Measurements from ENCODE around the gene THSD4.
"Not testable (repeated sequence)": the region's sequence is repeated elsewhere in the genome, so short reads cannot be mapped to it uniquely, and the experiment has no call there.

The THSD4 gene

DNA sequence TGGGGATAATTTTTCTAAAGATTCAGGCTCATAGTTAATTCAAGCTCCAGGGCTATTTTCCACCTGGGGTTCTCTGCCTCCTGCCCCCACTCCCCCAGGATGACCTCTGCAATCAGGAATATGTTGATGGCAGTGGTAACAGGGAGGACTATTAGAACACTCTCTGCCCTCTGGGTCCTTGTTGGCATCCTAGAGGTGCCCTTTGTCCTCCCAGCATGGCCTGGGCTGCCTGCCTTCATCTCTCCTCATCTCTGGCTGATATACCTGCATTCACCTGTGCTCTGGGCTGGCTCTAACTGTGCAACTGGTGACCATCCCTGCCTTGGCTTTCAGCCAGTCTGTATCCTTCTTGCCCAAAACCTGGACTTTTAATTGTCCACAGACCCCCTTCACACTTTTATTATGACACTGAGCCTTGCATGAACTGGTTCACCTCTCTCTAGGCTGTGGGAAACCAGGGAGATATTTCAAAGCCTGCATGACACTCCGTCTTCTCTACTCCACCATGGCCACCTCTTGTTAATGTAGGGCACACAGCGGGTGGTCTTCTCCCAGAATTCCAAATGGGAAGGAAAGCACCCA, 199.8 kb downstream of the THSD4 start:
- H3K27me3 ChIP-seq (ENCODE audit: insufficient read depth, low read length): no peaks in the 10 kb centered on the region
- H3K27ac ChIP-seq (ENCODE audit: low read depth, low read length, poor library complexity, severe bottlenecking): no peak overlapping the region

DNA sequence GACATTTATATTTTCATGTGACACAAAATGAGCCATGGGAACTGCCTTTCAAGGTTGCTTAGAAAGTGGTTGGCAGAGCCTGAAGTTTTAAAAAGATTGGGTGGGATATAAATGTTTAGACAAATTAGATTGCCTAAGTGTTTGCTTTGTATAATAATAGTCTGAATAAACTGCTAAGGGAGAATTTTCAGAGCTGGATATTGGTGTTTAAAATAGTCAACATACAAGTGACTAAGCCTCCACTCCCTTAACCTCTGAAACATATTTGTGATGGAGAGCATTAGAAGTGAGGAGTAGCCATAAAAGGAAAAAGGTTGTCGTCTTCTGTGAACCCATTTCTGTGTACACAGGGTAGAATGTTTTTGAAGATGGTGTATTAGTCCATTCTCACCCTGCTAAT, 201.6 kb downstream of the THSD4 start:
- Histone ChIP-seq H3K4me3 (ENCODE audit: low read depth, low read length, poor library complexity, severe bottlenecking) (no peak overlapping the region), H3K27me3 (ENCODE audit: insufficient read depth, low read length) (no peaks in the 10 kb centered on the region), H2AFZ (ENCODE audit: low read length) (no peak overlapping the region), H3K27ac (ENCODE audit: low read depth, low read length, poor library complexity, severe bottlenecking) (no peak overlapping the region), H3K4me1 (ENCODE audit: insufficient read depth, low read length, severe bottlenecking) (no peaks in the 10 kb centered on the region), H3K9me3 (ENCODE audit: low read length) (no peaks in the 10 kb centered on the region), H3K4me2 (ENCODE audit: low read length) (no peak overlapping the region), H4K20me1 (ENCODE audit: insufficient read depth, low read length) (no peaks in the 10 kb centered on the region), H3F3A (ENCODE audit: insufficient read depth, low read length) (no peaks in the 10 kb centered on the region), H3K9ac (ENCODE audit: low read length) (no peak overlapping the region), H3K36me3 (ENCODE audit: insufficient read depth, low read length) (no peaks in the 10 kb centered on the region), H3K79me2 (ENCODE audit: insufficient read depth, low read length) (no peaks in the 10 kb centered on the region), H3K9me2 (ENCODE audit: low read depth, low read length) (no peaks in the 10 kb centered on the region)
- TF ChIP-seq EZH2 (IDR thresholded peaks at IDR 0.05; ENCODE audit: borderline replicate concordance, low read length): no peak
- TF ChIP-seq, protein P1, sequence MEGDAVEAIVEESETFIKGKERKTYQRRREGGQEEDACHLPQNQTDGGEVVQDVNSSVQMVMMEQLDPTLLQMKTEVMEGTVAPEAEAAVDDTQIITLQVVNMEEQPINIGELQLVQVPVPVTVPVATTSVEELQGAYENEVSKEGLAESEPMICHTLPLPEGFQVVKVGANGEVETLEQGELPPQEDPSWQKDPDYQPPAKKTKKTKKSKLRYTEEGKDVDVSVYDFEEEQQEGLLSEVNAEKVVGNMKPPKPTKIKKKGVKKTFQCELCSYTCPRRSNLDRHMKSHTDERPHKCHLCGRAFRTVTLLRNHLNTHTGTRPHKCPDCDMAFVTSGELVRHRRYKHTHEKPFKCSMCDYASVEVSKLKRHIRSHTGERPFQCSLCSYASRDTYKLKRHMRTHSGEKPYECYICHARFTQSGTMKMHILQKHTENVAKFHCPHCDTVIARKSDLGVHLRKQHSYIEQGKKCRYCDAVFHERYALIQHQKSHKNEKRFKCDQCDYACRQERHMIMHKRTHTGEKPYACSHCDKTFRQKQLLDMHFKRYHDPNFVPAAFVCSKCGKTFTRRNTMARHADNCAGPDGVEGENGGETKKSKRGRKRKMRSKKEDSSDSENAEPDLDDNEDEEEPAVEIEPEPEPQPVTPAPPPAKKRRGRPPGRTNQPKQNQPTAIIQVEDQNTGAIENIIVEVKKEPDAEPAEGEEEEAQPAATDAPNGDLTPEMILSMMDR (IDR thresholded peaks at IDR 0.05; ENCODE audit: low read length): no peak

More for the DNA sequence above, 199.8 kb downstream of the THSD4 start:
- no peak overlapping the region for H3K4me3 ChIP-seq (ENCODE audit: low read depth, low read length, poor library complexity, severe bottlenecking)
- H2AFZ ChIP-seq (ENCODE audit: low read length): no peak overlapping the region
- H3K36me3 ChIP-seq (ENCODE audit: insufficient read depth, low read length): no peaks in the 10 kb centered on the region
- H3K4me1 ChIP-seq (ENCODE audit: insufficient read depth, low read length, severe bottlenecking): no peaks in the 10 kb centered on the region
- H4K20me1 ChIP-seq (ENCODE audit: insufficient read depth, low read length): no peaks in the 10 kb centered on the region
- no peak for TF ChIP-seq EZH2 (IDR thresholded peaks at IDR 0.05; ENCODE audit: borderline replicate concordance, low read length)
- H3K4me2 ChIP-seq (ENCODE audit: low read length): no peak overlapping the region
- H3K79me2 ChIP-seq (ENCODE audit: insufficient read depth, low read length): no peaks in the 10 kb centered on the region
- no peak overlapping the region for H3K9ac ChIP-seq (ENCODE audit: low read length)
- H3K9me2 ChIP-seq (ENCODE audit: low read depth, low read length): no peaks in the 10 kb centered on the region
- H3K9me3 ChIP-seq (ENCODE audit: low read length): no peaks in the 10 kb centered on the region
- H3F3A ChIP-seq (ENCODE audit: insufficient read depth, low read length): no peaks in the 10 kb centered on the region

- not testable (repeated sequence) for H3K4me2 ChIP-seq (ENCODE audit: low read length); H3K79me2 ChIP-seq (ENCODE audit: insufficient read depth, low read length); H3K9me3 ChIP-seq (ENCODE audit: low read length); H3K4me3 ChIP-seq (ENCODE audit: low read depth, low read length, poor library complexity, severe bottlenecking); H3K9ac ChIP-seq (ENCODE audit: low read length); H4K20me1 ChIP-seq (ENCODE audit: insufficient read depth, low read length); H2AFZ ChIP-seq (ENCODE audit: low read length); H3K9me2 ChIP-seq (ENCODE audit: low read depth, low read length); H3F3A ChIP-seq (ENCODE audit: insufficient read depth, low read length); H3K4me1 ChIP-seq (ENCODE audit: insufficient read depth, low read length, severe bottlenecking); H3K27me3 ChIP-seq (ENCODE audit: insufficient read depth, low read length); H3K27ac ChIP-seq (ENCODE audit: low read depth, low read length, poor library complexity, severe bottlenecking); H3K36me3 ChIP-seq (ENCODE audit: insufficient read depth, low read length)
Measured at GRCh38 chr15:71319424-71319823, 204.2 kb downstream of the THSD4 start.

DNA sequence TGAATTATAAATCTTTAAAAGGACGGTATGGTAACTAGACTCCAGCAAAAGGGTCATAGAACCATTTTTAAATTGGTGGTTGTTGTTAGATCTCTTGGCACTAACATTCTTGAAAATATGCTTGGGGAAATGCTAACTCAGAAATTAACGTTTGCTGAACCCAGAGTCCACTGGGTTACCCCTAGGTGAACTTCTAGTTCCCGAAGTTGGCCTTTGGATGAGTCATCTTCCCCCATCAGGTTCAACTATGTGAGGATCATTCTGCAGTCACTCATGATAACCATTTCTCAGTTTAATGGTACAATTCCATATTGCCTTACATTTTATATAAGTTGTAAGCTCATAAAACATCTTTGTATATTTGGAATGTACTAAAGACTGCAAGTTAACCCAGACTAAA, 204.7 kb downstream of the THSD4 start:
- H3K27me3 ChIP-seq (ENCODE audit: insufficient read depth, low read length): no peaks in the 10 kb centered on the region
- H3F3A ChIP-seq (ENCODE audit: insufficient read depth, low read length): no peaks in the 10 kb centered on the region
- H3K4me2 ChIP-seq (ENCODE audit: low read length): no peak overlapping the region
- no peaks in the 10 kb centered on the region for H3K9me3 ChIP-seq (ENCODE audit: low read length)
- no peak overlapping the region for H3K27ac ChIP-seq (ENCODE audit: low read depth, low read length, poor library complexity, severe bottlenecking)
- TF ChIP-seq, protein P1 (IDR thresholded peaks at IDR 0.05; ENCODE audit: low read length): no peak
- TF ChIP-seq EZH2 (IDR thresholded peaks at IDR 0.05; ENCODE audit: borderline replicate concordance, low read length): no peak
- H3K79me2 ChIP-seq (ENCODE audit: insufficient read depth, low read length): no peaks in the 10 kb centered on the region
- no peaks in the 10 kb centered on the region for H3K9me2 ChIP-seq (ENCODE audit: low read depth, low read length)
- H3K4me3 ChIP-seq (ENCODE audit: low read depth, low read length, poor library complexity, severe bottlenecking): no peak overlapping the region
- no peaks in the 10 kb centered on the region for H3K4me1 ChIP-seq (ENCODE audit: insufficient read depth, low read length, severe bottlenecking)
- no peaks in the 10 kb centered on the region for H4K20me1 ChIP-seq (ENCODE audit: insufficient read depth, low read length)
- H3K36me3 ChIP-seq (ENCODE audit: insufficient read depth, low read length): no peaks in the 10 kb centered on the region
- H3K9ac ChIP-seq (ENCODE audit: low read length): no peak overlapping the region
- no peak overlapping the region for H2AFZ ChIP-seq (ENCODE audit: low read length)
